HepG2 (cell line): ENCODE data around the gene TECTA. TPM values are rescaled to one million over a fixed set of nuclear protein-coding genes. Genes with fewer than 3 reads are reported as not detected.

Experiments
- ATAC-seq: fragments of 200-7000 bp; cut with Tn5 transposase; 3 replicates; pipeline ENCODE4 v1.9.1; 2020; ENCODE audit warnings: mild to moderate bottlenecking, moderate library complexity
- BruUV-seq: library from RNA; stranded (reverse); fragments of 400-500 nt; replicated peaks from 2 replicates; lab custom pipeline; 2021; lab: Mats Ljungman, UMichigan
- CTCF ChIA-PET: fragments of 300-600 bp; formaldehyde crosslinking; extraction: SDS; loops from one replicate; lab custom pipeline; 2021; ENCODE audit warnings: low total read pairs, inconsistent platforms, low intra/inter-chr PET ratio; lab: Yijun Ruan, JAX
- POLR2A ChIA-PET: fragments of 350-600 bp; sonication (Branson Sonifier 250); formaldehyde crosslinking; loops from one replicate; lab custom pipeline; 2020; ENCODE audit warnings: antibody characterized with exemption, inconsistent platforms; lab: Yijun Ruan, JAX
- DNase-seq: peaks from one replicate; pipeline ENCODE4 v3.0.0-alpha.2; 2015; ENCODE audit warnings: low spot score
- FAIRE-seq: peaks from 3 replicates; lab custom pipeline; 2011; peaks lifted over from hg19 to GRCh38; lab: Jason Lieb, UNC
- H2AFZ ChIP-seq: one replicate; pipeline ENCODE4 v1.6.1; 2011; ENCODE audit warnings: low read length, inconsistent platforms
- H3K27ac ChIP-seq: fragments of 300-600 bp; 3 replicates; pipeline ENCODE4 v1.8.0; 2011; ENCODE audit warnings: mixed run types, mild to moderate bottlenecking, mixed read lengths, low read length, inconsistent platforms; ENCODE audit not compliant: insufficient read depth; ENCODE audit errors: extremely low read length
- H3K27me3 ChIP-seq, 2 experiments: fragments of 200-600 bp in 1 of 2; 2 replicates in 1 of 2; 3 replicates in 1 of 2; pipeline versions ENCODE4 v1.6.0 to v1.8.0; 2011; ENCODE audit warnings: low read length in 2 of 2, mild to moderate bottlenecking in 2 of 2, moderate library complexity in 2 of 2, inconsistent platforms in 1 of 2; ENCODE audit not compliant: insufficient read depth in 2 of 2, control insufficient read depth in 1 of 2
- H3K36me3 ChIP-seq, 2 experiments: fragments of 200-600 bp in 1 of 2; replicated peaks in 1 of 2; 2 replicates in 1 of 2; 3 replicates in 1 of 2; pipeline versions ENCODE4 v1.5.1 to v1.8.0; 2011; ENCODE audit warnings: low read length in 2 of 2, inconsistent platforms in 1 of 2; ENCODE audit not compliant: insufficient read depth in 2 of 2, control insufficient read depth in 1 of 2
- H3K4me1 ChIP-seq: 2 replicates; pipeline ENCODE4 v1.5.1; 2012; ENCODE audit warnings: low read length, inconsistent platforms; ENCODE audit not compliant: insufficient read depth
- H3K4me2 ChIP-seq: 2 replicates; pipeline ENCODE4 v1.6.0; 2011; ENCODE audit warnings: low read depth, low read length, inconsistent platforms
- H3K4me3 ChIP-seq, 3 experiments: fragments of 200-600 bp in 1 of 3; sonication (generic), shearing (Covaris generic) in 1 of 3; replicated peaks in 1 of 3; 2 replicates each; pipeline ENCODE4 v1.5.1; 2011 to 2016; ENCODE audit warnings: low read length in 3 of 3, inconsistent platforms in 2 of 3, low read depth in 2 of 3, mild to moderate bottlenecking in 2 of 3, control low read depth in 1 of 3, mixed read lengths in 1 of 3; ENCODE audit not compliant: insufficient read depth in 1 of 3
- H3K79me2 ChIP-seq: one replicate; pipeline ENCODE4 v1.6.1; 2011; ENCODE audit warnings: low read length, inconsistent platforms; ENCODE audit not compliant: insufficient read depth
- H3K9ac ChIP-seq: 2 replicates; pipeline ENCODE4 v1.6.0; 2011; ENCODE audit warnings: mild to moderate bottlenecking, low read depth, low read length, inconsistent platforms; ENCODE audit not compliant: insufficient read depth
- H3K9me3 ChIP-seq: 2 replicates; pipeline ENCODE4 v1.5.1; 2012; ENCODE audit warnings: mild to moderate bottlenecking, low read length
- H4K20me1 ChIP-seq: 2 replicates; pipeline ENCODE4 v1.6.0; 2011; ENCODE audit warnings: inconsistent platforms, mild to moderate bottlenecking, low read length, moderate library complexity; ENCODE audit not compliant: insufficient read depth
- EP300 ChIP-seq, 3 experiments: sonication (generic) in 1 of 3; formaldehyde crosslinking in 1 of 3; IDR thresholded peaks; 2 replicates each; pipeline versions ENCODE4 v1.5.1 to v1.6.1; 2011 to 2020; ENCODE audit warnings: low read depth in 2 of 3, low read length in 2 of 3, borderline replicate concordance in 1 of 3, improper control_type of control experiment in 1 of 3, mild to moderate bottlenecking in 1 of 3, missing genetic modification reagents in 1 of 3, moderate library complexity in 1 of 3
- FOXA3 ChIP-seq: IDR thresholded peaks from 2 replicates; pipeline ENCODE4 v1.6.1; 2016; ENCODE audit warnings: missing genetic modification reagents, missing compliant biosample characterization
- KDM5A ChIP-seq: fragments of 200-600 bp; sonication (generic); IDR thresholded peaks from 2 replicates; pipeline ENCODE4 v1.7.0; 2018; ENCODE audit warnings: antibody characterized with exemption, mild to moderate bottlenecking, low read length, borderline replicate concordance
- NR2C2 ChIP-seq: sonication (generic); formaldehyde crosslinking; IDR thresholded peaks from 2 replicates; pipeline ENCODE4 v1.4.0; 2020; ENCODE audit warnings: missing genetic modification reagents, mild to moderate bottlenecking, moderate library complexity, borderline replicate concordance
- ZBTB40 ChIP-seq, 2 experiments: fragments of 450-650 bp in 1 of 2; sonication (generic) in 1 of 2; formaldehyde crosslinking in 1 of 2; IDR thresholded peaks; 2 replicates each; pipeline versions ENCODE4 v1.6.1 to v1.8.0; 2016 to 2022; ENCODE audit warnings: antibody characterized with exemption in 1 of 2, mild to moderate bottlenecking in 1 of 2, missing genetic modification reagents in 1 of 2
- ZNF180 ChIP-seq: sonication (generic); formaldehyde crosslinking; IDR thresholded peaks from 2 replicates; pipeline ENCODE4 v1.4.0; 2020; ENCODE audit warnings: low read depth, missing genetic modification reagents, borderline replicate concordance
- ZNF672 ChIP-seq: sonication (generic); formaldehyde crosslinking; IDR thresholded peaks from 2 replicates; pipeline ENCODE4 v1.8.1; 2022; ENCODE audit warnings: missing genetic modification reagents
- ZXDC ChIP-seq: sonication (generic); formaldehyde crosslinking; IDR thresholded peaks from 2 replicates; pipeline ENCODE4 v1.5.0; 2020; ENCODE audit warnings: mild to moderate bottlenecking, missing genetic modification reagents
- WGBS: methylation state at CpG from one replicate; pipeline ENCODE4 v1.1.6; 2017; ENCODE audit warnings: low lambda C conversion rate; 5-methylcytosine and 5-hydroxymethylcytosine counted together
- in situ Hi-C: cut with HindIII; loops from 2 replicates; pipeline ENCODE4 v1.10.0; 2017; ENCODE audit warnings: low pct_unique_long_range_greater_than_20kb; ENCODE audit not compliant: extremely low pct_ligation_motif_present
- intact Hi-C: fragments of 100-400 bp; cut with micrococcal nuclease; formaldehyde crosslinking; loops from one replicate; pipeline ENCODE4 v1.10.0; 2022; ENCODE audit not compliant: unreplicated experiment
- polyA plus RNA-seq, 8 experiments: library from polyadenylated mRNA; depleted of rRNA in 3 of 8; stranded (reverse) in 7 of 8; unstranded in 1 of 8; fragments of >200 nt; fragmentation: Illumina TruSeq in 4 of 8; extraction: Trizol in 4 of 8; gene quantifications; 2 replicates each; pipeline versions ENCODE4 v1.2.1 to v1.2.3, GENCODE V29; 2011 to 2016; ENCODE audit warnings: low read depth in 4 of 8, missing spikeins in 1 of 8, mixed read lengths in 1 of 8; ENCODE audit not compliant: insufficient read depth in 1 of 8
- total RNA-seq, 5 experiments: library from RNA; depleted of rRNA; stranded (reverse); fragments of >200 nt; fragmentation: Illumina TruSeq; extraction: Trizol; gene quantifications; 2 replicates each; pipeline ENCODE4 v1.2.3, GENCODE V29; 2016; ENCODE audit warnings: low read depth in 1 of 5

Gene TECTA
- total and polyA plus RNA-seq, 2 of the 13 experiments (the other 11 are each of a cell fraction or from before 2014, with no cell fraction given), result 0.04 to 0.17 TPM

- intact Hi-C loops, result no loop called here
- in situ Hi-C loops, result no loop called here
- ChIA-PET POLR2A (no interaction called here), CTCF (no interaction called here)
- 42% methylated on average over 4 of the region's 4 CpGs for WGBS
- H3K79me2 ChIP-seq, result no peaks in the 10 kb centered on the region
- H2AFZ ChIP-seq, result no peak overlapping the region
- DNase-seq (no peak), ATAC-seq (no peak), FAIRE-seq (no peak)
- H3K9me3 ChIP-seq, result no peaks in the 10 kb centered on the region
- H3K4me2 ChIP-seq, result no peak overlapping the region
- H4K20me1 ChIP-seq, result no peaks in the 10 kb centered on the region
- H3K36me3 ChIP-seq, result no peaks in the 10 kb centered on the region
- no peaks in the 10 kb centered on the region for H3K27me3 ChIP-seq
- no peak overlapping the region for H3K4me3 ChIP-seq
- H3K4me1 ChIP-seq, result no peaks in the 10 kb centered on the region
- no TSS peak for BruUV-seq
- H3K27ac ChIP-seq, result no peak overlapping the region
- no peak overlapping the region for H3K9ac ChIP-seq
- peak; percentile 20; the same call in 1 of the 2 replicates for TF ChIP-seq FOXA3 (CRISPR knock-in tag)
- TF ChIP-seq ZBTB40 (IDR thresholded peaks at IDR 0.05), result no peak
- TF ChIP-seq ZBTB40 (CRISPR knock-in tag; IDR thresholded peaks at IDR 0.05), result no peak
- TF ChIP-seq ZNF180, result no peak
- no peak for TF ChIP-seq KDM5A
- peak in 1 of 2 experiments; percentile 36; a peak in 1 of 4 replicates for TF ChIP-seq EP300 (IDR thresholded peaks at IDR 0.05; ENCODE audit: low read depth in 2 of 2, low read length in 2 of 2)
- TF ChIP-seq EP300 (CRISPR knock-in tag; IDR thresholded peaks at IDR 0.05; ENCODE audit: borderline replicate concordance), result no peak
- TF ChIP-seq NR2C2 (CRISPR knock-in tag), result no peak
- no peak for TF ChIP-seq ZXDC (CRISPR knock-in tag)
- TF ChIP-seq ZNF672 (CRISPR knock-in tag), result no peak
Observed at GRCh38 chr11:121099885-121100284, 1.2 kb upstream of the TECTA start.
